WTC11 (cell line): Measurements from ENCODE around the gene NTRK3.

ENCODE experiments used
- ATF1 ChIP-seq: sonication (generic); formaldehyde crosslinking; IDR thresholded peaks from 2 replicates; pipeline ENCODE4 v1.8.1; 2023; ENCODE audit warnings: mild to moderate bottlenecking, moderate library complexity, missing genetic modification reagents
- CREB1 ChIP-seq: sonication (generic); formaldehyde crosslinking; IDR thresholded peaks from 2 replicates; pipeline ENCODE4 v1.8.0; 2023; ENCODE audit warnings: mild to moderate bottlenecking, missing genetic modification reagents
- CTCF ChIP-seq: fragments of 200-600 bp; IDR thresholded peaks from 2 replicates; pipeline ENCODE4 v1.8.0; 2022; ENCODE audit warnings: antibody characterized with exemption
- E2F4 ChIP-seq: sonication (generic); formaldehyde crosslinking; IDR thresholded peaks from 2 replicates; pipeline ENCODE4 v1.8.1; 2022; ENCODE audit warnings: low read depth, mild to moderate bottlenecking, moderate library complexity, missing genetic modification reagents, borderline replicate concordance
- FOXP1 ChIP-seq: sonication (generic); formaldehyde crosslinking; IDR thresholded peaks from 2 replicates; pipeline ENCODE4 v1.8.0; 2022; ENCODE audit warnings: missing genetic modification reagents, mild to moderate bottlenecking, moderate library complexity, borderline replicate concordance
- HMGXB4 ChIP-seq: sonication (generic); formaldehyde crosslinking; IDR thresholded peaks from 2 replicates; pipeline ENCODE4 v1.8.1; 2023; ENCODE audit warnings: mild to moderate bottlenecking, moderate library complexity, missing genetic modification reagents
- NR1H2 ChIP-seq: sonication (generic); formaldehyde crosslinking; IDR thresholded peaks from 2 replicates; pipeline ENCODE4 v1.9.0; 2021; ENCODE audit warnings: mild to moderate bottlenecking, moderate library complexity, missing genetic modification reagents
- NR2C2 ChIP-seq: sonication (generic); formaldehyde crosslinking; IDR thresholded peaks from 2 replicates; pipeline ENCODE4 v1.8.0; 2022; ENCODE audit warnings: mild to moderate bottlenecking, missing genetic modification reagents
- NR3C1 ChIP-seq: sonication (generic); formaldehyde crosslinking; conservative IDR thresholded peaks from 2 replicates; pipeline ENCODE4 v1.8.1; 2023; ENCODE audit warnings: low read depth, mild to moderate bottlenecking, missing genetic modification reagents
- RELA ChIP-seq: sonication (generic); formaldehyde crosslinking; IDR thresholded peaks from 2 replicates; pipeline ENCODE4 v1.8.1; 2022; ENCODE audit warnings: missing genetic modification reagents, mild to moderate bottlenecking, borderline replicate concordance
- SMAD3 ChIP-seq: sonication (generic); formaldehyde crosslinking; IDR thresholded peaks from 2 replicates; pipeline ENCODE4 v1.8.0; 2022; ENCODE audit warnings: missing genetic modification reagents, mild to moderate bottlenecking, borderline replicate concordance
- ZNF232 ChIP-seq: sonication (generic); formaldehyde crosslinking; IDR thresholded peaks from 2 replicates; pipeline ENCODE4 v1.8.0; 2022; ENCODE audit warnings: mild to moderate bottlenecking, missing genetic modification reagents
- TF ChIP-seq, protein P1 (sequence below): sonication (generic); formaldehyde crosslinking; conservative IDR thresholded peaks from 2 replicates; pipeline ENCODE4 v1.8.1; 2022; ENCODE audit warnings: mild to moderate bottlenecking, missing genetic modification reagents
- TF ChIP-seq, protein P2 (sequence below): sonication (generic); formaldehyde crosslinking; conservative IDR thresholded peaks from 2 replicates; pipeline ENCODE4 v1.8.1; 2023; ENCODE audit warnings: mild to moderate bottlenecking, low read depth, missing genetic modification reagents, moderate library complexity

DNA sequence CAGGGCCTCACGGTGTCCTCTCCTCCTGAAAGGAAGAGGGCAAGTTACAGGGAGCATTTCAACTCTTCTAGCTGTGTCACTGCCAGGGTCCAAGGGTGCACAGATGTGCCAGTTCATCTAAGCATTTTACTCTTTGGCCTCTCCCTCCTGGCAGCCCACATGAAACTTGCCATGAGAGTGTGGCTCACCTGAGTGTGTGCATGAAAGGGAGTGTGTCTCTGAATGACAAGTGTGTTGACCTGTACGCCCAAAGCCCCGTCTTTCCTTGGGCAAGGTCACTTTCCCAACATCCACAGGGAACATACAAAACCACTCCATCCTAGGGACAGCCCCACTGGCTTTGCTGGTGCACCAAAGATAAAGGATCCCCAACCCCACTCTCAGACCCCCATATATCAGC, 280.0 kb downstream of the NTRK3 start:
- TF ChIP-seq, protein P1, sequence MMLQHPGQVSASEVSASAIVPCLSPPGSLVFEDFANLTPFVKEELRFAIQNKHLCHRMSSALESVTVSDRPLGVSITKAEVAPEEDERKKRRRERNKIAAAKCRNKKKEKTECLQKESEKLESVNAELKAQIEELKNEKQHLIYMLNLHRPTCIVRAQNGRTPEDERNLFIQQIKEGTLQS (CRISPR knock-in tag): no peak
- TF ChIP-seq SMAD3 (CRISPR knock-in tag) (no peak), CTCF (no peak), ATF1 (CRISPR knock-in tag) (no peak), NR1H2 (CRISPR knock-in tag) (no peak), NR3C1 (CRISPR knock-in tag) (no peak), FOXP1 (CRISPR knock-in tag) (no peak), ZNF232 (no peak), NR2C2 (CRISPR knock-in tag) (no peak), CREB1 (CRISPR knock-in tag) (no peak), RELA (CRISPR knock-in tag) (no peak), E2F4 (no peak), HMGXB4 (CRISPR knock-in tag) (no peak)
- TF ChIP-seq, protein P2, sequence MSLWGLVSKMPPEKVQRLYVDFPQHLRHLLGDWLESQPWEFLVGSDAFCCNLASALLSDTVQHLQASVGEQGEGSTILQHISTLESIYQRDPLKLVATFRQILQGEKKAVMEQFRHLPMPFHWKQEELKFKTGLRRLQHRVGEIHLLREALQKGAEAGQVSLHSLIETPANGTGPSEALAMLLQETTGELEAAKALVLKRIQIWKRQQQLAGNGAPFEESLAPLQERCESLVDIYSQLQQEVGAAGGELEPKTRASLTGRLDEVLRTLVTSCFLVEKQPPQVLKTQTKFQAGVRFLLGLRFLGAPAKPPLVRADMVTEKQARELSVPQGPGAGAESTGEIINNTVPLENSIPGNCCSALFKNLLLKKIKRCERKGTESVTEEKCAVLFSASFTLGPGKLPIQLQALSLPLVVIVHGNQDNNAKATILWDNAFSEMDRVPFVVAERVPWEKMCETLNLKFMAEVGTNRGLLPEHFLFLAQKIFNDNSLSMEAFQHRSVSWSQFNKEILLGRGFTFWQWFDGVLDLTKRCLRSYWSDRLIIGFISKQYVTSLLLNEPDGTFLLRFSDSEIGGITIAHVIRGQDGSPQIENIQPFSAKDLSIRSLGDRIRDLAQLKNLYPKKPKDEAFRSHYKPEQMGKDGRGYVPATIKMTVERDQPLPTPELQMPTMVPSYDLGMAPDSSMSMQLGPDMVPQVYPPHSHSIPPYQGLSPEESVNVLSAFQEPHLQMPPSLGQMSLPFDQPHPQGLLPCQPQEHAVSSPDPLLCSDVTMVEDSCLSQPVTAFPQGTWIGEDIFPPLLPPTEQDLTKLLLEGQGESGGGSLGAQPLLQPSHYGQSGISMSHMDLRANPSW (CRISPR knock-in tag): no peak
